HG03521 (cell line): ENCODE results near the gene FAM151A.

ENCODE experiments used
- ATAC-seq: cut with Tn5 transposase; IDR thresholded peaks from one replicate; pipeline ENCODE4 v1.9.1; 2021; ENCODE audit warnings: mild to moderate bottlenecking, moderate library complexity; ENCODE audit not compliant: unreplicated experiment

Gene FAM151A

DNA sequence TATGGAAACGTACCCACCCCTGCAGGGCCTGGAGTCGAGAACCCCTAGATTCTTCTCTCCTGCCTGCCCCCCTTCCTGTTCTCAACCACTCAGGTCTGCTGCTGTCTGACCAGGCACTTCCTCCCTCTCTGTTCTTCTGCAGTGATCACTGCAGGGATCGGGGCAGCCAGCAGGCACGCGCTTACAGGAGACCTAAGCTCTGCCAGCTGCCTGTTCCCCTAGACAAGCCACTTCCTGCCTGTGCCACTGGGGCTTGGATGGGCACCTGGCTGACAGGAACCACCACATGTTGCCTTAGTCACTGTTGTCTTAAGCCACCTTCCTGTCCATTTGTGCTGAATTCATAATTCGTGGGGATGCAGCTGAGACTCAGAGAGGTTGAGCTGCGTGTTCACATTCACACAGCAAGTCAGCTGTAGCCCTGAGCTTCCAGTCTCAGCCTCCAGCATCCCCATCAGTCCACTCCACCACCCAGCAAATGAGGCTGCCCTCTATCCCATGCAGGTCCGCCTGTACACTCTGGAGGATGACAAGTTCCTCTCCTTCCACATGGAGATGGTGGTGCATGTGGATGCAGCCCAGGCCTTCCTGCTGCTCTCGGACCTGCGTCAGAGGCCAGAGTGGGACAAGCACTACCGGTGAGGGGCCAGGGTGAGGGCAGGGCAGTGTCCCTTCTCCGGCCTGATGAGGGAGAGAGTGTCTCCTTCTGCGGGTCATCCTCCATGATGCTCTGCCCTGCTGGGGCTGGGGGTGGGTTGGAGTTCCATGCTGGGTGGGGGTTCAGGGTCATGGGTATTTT is 18.6 kb downstream of the FAM151A start:
- ATAC-seq, result no peak

DNA sequence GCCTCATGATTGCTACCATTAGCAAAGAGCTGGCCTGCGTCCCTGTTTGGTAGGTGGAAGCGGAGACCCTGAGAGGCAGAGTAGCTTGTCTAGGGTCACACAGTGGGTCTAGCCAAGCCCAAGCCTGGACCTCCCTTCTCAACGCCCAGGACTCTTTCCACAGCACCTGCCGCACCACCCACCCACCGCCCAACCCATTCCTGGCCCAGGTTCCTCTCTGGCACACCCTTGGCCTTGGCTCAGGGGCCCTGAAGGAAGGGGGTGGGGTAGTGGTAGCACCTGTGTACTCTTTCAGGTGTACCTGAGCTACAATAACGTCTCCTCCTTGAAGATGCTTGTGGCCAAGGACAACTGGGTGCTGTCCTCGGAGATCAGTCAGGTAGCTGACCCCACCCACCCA is 19.3 kb downstream of the FAM151A start:
- ATAC-seq, result no peak

DNA sequence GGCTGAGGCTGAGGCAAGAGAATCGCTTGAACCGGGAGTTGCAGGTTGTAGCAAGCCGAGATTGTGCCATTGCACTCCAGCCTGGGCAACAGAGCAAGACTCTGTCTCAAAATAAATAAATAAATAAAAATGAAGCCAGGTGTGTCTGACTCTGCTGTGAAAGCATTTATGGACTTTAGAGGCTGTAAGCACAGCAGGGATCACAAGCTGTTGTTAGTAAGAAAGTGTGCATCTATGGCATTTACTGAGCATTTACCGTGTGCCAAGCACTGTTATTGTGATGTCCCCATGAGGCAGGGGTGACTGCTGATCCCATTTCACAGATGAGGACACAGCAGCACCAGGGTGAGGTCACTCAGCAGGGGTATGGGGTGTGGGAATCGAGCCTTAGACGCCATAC is 20.1 kb downstream of the FAM151A start:
- no peak for ATAC-seq

DNA sequence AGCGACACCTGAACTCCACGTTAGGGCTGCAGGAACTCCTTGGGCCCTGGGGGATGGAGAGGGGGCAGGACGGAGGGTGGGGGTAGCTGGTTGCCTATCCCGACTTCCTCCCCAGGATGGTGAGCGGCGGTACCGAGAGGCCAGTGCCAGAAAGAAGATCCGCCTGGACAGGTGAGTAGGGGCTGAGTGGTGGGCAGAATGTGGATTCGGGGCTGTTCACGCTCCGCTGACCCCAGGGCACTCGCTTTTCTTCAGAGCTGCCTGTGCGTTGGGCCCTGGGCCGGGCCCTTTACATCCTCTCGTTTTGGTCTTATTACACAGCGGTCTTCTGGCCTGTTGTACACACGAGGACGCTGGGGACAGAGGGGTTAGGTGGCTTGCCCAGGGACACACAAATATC is 20.8 kb downstream of the FAM151A start:
- ATAC-seq, result no peak

DNA sequence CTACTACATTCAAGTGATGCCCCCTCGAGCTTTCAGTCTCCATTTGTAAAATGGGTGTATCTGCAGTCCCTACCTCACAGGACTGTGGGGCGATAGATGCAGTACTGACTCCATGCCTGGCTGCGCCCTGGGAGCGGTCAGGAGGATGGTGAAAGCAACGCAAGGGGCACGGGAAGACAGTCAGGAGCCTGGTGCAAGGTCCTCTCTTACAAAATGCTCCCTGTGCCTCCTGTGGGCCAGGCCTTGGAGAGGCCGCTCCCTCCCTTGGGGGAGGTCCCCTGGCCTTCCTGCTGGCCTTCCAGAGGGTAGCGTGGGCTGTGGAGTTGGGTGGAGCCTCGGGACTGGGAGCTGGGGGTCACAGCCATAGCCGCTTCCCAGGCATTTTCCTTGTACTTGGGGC is 21.6 kb downstream of the FAM151A start:
- no peak for ATAC-seq

DNA sequence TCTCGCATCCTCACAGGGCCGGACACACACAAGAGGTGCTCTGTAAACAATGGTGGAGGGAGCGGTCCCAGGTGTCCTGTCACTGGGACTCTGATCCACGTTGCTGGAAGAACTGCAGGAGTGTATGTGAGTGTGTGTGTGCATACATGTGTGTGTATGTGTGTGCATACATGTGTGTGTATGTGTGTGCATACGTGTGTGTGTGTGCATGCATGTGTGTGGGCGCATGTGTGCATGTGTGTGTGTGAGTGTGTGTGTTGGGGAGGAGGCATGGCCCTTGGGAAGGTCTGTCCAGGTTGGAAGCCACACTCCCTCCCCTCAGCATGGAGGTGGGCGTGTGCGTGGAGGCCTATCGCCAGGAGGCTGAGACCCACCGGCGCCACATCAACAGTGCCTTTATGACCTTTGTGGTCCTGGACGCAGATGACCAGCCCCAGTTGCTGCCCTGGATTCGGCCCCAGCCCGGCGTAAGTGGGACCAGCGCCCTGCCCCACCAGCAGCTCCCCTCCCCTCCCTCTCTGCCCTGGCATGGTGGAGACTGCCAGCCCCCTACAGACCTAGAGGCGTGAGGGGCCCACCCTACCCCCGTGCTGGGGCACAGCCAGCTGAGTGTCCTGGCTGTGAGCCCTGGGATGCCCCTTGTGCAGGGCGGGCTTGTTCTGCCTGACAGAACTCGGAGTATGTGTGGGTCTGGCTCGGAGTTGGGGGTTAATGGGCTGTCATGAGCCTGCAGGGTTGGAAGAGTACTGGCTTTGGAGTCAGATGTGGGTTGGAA is 22.2 kb downstream of the FAM151A start:
- ATAC-seq, result no peak

DNA sequence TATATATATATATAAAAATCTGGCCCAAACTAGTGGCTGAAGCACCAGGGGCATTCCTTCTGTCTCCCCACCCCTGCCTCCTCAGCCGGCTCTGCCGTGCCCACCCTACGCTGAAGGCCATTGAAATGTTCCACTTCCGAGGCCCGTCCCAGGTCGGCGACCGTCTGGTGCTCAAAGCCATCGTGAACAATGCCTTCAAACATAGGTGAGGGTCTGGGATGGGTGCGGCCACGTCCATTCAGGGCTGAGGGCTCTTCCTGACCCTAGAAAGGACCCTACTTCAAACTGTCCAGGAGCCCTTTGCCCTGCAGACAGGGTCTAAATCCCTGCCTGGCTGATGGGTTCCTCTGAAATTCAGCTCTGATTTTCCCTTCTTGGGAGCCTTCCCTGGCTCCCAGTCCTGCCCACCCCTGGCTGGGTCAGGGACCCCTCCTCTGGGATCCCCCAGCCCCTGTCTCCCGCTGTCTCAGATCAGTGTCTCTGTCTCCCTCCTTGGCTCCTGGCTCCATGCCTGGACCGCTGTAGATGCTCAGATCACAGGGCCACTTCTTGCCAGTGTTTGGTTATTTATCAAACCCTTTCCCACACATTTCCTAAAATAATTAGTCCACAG is 24.0 kb downstream of the FAM151A start:
- ATAC-seq, result no peak

DNA sequence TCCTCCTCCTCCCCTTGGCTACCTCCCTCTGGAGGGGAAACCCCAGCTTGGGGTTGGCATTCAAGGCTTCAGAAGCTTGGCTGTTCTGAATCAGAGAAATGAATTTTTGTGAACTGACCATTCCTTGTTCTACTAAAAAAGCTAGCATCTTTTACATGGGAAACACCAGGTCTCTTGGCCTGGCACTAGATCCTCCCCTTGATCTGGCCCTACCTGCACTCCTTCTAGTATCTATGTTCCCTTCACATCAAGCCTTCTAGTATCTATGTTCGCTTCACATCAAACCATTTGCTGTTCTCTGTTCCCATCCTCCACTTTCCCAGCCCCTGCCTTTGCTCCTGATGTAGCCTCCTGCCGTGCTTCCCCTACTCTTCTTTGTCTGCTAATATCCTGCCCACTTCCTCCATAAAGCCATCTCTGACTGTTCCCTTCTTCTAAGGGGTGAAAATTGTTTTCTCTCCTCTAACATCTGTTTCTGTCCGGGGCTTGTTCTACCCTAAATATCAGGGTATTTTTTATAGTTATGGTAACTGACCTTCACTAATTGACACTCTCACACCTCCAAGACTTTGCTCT is 25.8 kb downstream of the FAM151A start:
- ATAC-seq, result no peak

DNA sequence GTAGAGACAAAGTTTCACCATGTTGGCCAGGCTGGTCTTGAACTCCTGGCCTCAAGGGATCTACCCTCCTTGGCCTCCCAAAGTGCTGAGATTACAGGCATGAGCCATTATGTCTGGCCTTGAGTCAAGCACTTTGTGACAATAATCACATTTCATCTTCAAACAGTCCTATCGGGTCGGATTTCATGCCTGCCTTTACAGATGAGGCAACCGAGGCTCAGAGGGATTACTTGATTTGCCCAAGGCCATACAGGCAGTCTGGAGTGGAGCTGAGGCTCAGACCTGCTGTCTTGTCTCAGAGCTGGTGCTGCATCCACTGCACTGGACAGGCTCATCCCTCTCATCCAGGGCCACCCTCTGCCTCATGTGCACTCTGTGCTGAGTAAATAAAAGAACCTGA is 26.6 kb downstream of the FAM151A start:
- ATAC-seq, result no peak

DNA sequence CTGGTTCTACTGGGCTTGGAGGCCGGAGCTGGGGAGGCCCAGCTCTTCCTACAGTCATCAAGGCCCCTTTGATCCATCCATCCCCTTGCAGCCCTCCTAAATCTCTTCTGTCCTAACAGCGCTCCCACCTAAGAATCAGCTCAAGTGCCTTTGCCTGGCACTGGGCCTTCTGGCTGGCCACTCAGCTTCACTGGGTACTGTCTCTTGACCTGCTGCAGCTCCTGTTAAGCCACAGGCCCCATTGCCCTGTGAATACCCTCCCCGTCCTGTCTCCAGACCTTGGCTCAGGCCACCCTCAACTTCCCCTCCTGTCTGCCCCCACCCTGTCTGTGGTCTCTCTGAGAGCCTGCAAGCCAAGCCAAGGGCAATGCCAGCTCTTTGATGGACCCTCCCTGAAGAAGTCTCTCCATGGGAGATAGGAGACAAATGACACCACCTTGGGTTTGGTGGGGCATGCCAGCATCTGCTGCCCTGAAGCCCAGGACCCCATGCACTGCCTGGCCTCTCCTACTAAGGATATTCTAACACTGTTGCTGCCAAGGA is 27.3 kb downstream of the FAM151A start:
- no peak for ATAC-seq

DNA sequence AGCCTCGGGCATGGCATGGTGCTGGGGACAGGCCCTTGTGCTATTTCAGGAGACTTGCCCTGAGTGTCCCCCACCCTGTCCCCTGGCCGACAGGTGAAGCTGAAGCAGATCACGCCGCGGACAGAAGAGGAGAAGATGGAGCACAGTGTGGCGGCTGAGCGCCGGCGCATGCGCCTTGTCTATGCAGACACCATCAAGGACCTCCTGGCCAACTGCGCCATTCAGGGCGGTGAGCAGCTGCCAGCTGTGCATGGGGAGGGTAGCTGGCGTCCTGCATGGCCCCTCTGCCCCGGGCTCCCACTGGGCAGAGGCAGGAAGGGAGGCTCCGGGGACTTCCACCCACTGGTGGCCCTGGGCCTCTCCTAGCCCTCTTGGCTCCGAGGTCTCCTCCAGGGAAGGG is 28.9 kb downstream of the FAM151A start:
- ATAC-seq, result no peak

DNA sequence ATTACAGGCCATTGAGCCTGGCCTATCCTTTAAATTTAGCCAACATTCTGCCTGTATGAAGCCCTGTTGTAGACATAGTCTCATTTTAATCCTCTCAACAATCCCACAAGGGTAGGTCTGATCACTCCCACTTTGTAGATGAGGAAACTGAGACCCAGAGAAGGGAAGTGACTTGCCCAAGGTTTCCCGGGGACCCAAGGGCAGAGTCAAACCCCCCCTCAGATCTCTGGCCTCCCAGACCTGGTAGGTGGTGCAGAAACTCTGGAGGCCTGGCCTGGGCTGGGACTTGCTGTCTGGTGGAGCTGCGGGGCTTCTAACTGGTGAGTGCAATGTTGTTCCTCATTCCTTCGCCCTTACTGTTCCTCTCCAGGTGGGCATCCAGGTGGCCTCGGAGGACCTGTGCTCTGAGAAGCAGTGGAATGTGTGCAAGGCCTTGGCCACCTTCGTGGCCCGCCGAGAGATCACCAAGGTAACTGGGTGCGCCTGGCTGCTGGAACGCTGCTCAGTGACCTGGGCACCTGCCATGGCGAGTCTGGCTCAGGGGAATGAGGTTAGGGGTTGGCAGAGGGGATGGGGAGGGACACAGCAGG is 29.7 kb downstream of the FAM151A start:
- ATAC-seq, result no peak

DNA sequence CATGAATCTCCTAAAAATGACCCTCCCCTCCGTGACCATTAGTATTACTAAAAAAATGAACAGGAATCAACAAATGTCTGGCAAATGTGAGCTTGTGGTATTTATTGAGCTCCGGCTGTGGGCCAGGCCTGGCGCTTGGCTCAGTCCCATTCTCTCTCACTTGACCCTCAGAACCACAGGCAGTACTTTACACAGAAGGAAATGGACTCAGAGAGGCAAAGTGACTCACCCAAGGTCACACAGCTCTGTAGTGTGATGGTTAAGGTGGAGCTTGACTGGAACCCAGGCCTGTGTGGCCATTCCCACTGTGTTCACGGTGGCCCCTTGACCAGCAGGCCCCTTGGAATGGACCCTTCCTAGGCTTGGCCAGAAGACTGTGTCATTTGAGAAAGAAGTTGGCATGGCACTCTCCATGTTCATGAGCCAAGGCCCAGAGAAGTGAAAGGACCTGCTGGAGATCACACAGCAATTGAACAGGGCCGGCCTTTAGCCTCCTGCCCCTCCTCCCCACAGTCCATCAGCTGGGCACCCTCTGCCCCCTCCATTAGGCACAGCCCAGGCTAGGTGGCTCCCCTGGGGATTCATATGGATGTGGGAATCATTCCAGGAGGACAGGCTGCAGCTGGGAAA is 32.1 kb downstream of the FAM151A start:
- no peak for ATAC-seq

DNA sequence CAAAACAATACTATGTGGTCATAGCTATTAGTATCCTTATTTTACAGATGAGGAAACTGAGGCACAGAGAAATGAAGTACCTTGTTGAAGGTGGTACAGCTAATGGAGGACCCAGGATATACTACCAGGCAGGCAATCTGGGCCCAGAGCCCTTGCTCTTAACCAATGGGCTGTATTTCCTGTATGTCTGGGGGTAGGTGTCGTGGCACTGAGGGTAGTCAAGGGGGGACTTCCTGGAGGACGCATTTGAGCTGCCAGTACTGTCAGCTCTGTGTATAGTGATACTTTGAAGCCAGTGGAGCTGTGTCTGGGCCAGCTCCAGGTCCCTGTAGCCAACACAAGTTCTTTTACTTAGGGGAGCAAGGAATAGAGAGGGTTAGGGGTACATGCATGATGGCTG is 34.9 kb downstream of the FAM151A start:
- ATAC-seq, result no peak

DNA sequence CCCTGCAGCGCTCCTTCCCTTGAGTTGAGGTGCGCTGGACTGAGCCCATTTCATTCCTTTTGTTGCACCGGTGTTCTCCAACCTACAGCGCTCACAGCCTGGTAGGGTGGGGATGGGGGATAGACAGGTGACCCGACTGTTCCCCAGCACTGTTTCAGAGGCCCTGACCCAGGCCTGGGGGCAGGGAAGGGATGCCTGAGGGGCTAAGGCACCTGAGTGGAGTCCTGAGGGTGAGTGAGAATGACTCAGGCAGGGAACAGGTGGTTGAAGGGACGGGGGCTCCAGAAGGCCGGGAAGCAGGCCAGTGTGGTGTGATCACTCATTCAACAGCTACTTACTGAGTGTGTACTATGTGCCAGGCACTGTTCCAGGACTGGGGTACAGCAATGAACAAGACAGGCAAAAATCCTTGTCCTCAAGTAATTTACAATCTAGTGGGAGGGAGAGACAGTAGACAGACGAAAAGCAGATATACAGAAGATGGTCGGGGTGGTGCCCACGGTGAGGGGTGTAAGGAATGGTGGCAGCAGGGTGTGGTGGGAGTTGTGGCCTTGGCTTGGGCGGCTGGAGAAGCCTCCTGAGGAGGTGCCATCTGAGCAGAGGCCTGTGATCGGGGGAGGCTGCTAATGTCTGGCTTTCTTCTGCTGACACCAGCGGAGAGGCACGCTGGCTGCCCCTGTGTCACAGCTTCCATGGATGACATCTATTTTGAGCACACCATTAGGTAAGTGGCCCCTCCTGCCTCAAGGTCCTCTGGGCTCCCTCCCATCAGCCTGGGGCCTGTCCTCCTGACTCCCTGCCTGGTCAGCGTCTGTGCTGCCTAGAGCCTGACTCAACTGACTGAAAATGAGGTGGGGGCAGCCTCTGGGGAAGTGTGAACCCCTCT is 37.9 kb downstream of the FAM151A start:
- no peak for ATAC-seq

DNA sequence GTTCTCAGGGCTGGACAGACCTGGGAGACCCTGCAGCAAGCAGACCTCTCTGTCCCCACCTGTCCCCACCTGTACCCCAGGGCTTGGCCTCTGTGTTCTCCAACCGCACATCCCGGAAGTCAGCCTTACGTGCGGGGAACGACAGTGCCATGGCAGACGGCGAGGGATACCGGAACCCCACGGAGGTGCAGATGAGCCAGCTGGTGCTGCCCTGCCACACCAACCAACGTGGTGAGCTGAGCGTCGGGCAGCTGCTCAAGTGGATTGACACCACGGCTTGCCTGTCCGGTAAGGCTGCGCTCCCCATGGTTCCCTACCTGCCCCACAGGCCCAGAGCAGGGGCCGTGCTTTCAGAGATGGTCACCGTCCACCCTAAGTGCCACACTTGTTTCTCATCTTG is 38.8 kb downstream of the FAM151A start:
- ATAC-seq, result no peak

DNA sequence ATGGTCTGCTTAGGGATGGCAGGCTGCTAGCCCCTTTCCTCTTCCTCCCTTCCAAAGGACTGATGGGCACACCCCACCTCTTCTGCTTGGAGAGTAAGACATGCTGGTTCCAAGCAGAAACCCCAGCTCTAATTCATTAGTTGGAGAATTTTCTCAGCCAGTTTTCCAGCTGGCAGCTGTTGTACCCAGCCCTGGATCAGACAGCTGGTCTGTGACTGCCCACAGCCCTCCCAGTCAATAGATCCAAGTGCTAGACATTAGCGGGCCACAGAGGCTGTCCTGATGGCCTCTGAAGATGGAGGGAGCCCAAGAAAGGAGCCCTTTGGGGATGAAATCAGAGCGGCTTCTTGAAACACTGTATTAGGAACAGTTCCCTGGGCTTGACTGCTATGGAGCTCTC is 39.5 kb downstream of the FAM151A start:
- no peak for ATAC-seq

DNA sequence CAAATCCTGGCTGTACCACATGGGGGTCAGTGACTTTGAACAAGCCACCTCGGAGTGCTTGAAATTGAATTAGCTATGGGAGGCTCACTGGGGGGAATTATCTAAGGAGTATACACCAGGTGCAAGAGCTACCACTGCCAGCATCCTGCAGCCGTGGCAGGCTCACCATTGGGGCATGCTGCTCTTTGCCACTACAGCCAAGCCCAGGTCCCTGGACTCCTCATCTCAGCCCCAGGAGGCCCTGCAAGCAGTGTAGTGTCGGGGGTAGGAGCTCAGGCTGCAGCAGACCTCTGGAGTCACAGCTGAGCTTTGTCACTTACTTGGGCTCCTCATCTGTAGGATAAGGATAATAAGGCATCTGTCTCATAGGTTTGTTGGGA is 40.0 kb downstream of the FAM151A start:
- ATAC-seq, result no peak

DNA sequence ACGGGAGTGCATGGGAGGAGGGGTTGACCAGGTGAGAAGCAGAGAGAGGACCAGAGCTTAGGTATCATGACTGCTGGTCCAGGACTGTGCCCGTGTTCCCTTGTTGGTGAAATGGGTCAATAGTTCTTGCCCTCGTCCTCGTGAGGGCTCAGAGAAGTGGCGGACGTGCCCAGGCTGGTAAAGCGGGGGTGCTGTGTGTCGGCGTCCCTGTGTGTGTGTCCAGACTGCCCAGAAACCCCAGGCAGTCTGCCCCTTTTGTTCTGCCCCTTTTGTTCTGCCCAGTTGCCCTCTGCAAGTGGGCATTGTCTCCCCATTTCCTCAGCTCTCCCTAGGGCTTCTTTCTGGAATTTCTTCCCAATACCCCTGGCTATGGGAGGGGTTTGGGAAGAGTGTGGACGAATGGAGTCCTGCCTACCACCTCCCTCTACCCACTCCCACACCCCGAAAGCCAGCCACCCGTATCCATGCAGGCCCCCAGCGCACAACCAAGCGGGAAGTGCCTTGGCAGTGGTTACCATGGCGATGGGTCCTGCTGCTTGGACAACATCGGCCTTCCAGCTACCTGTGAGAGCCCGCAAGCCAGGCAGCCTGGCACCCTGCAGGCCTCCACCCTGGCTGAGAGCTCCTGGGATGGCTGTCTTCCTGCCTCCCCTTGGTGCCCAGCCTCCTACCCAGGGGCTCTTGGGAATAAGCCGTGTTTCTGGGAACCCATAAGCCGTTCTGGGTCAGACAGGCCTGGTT is 40.6 kb downstream of the FAM151A start:
- no peak for ATAC-seq
